Endothelial cell (in vitro differentiated cells): Measurements from ENCODE around the gene ZNF593. TPM values are rescaled to one million over a fixed set of nuclear protein-coding genes. Genes with fewer than 3 reads are reported as not detected.

ENCODE experiments used
- DNase-seq: peaks from one replicate; pipeline ENCODE4 v3.0.0; 2021; ENCODE audit warnings: low spot score
- H3K27ac Mint-ChIP-seq: one replicate; pipeline ENCODE4 v1.8.0; 2021; ENCODE audit warnings: mixed read lengths, inconsistent platforms; ENCODE audit not compliant: unreplicated experiment
- H3K27me3 Mint-ChIP-seq: one replicate; pipeline ENCODE4 v1.8.0; 2021; ENCODE audit warnings: mild to moderate bottlenecking, moderate library complexity, mixed read lengths, inconsistent platforms; ENCODE audit not compliant: unreplicated experiment
- H3K36me3 Mint-ChIP-seq: one replicate; pipeline ENCODE4 v1.8.0; 2021; ENCODE audit warnings: mild to moderate bottlenecking, low read depth, mixed read lengths, inconsistent platforms; ENCODE audit not compliant: unreplicated experiment
- H3K4me1 Mint-ChIP-seq: one replicate; pipeline ENCODE4 v1.8.0; 2021; ENCODE audit warnings: mild to moderate bottlenecking, mixed read lengths, inconsistent platforms; ENCODE audit not compliant: unreplicated experiment
- H3K4me3 Mint-ChIP-seq: one replicate; pipeline ENCODE4 v1.8.0; 2021; ENCODE audit warnings: mild to moderate bottlenecking, mixed read lengths, inconsistent platforms; ENCODE audit not compliant: unreplicated experiment
- H3K9me3 Mint-ChIP-seq: one replicate; pipeline ENCODE4 v1.8.0; 2021; ENCODE audit warnings: mixed read lengths, inconsistent platforms; ENCODE audit not compliant: unreplicated experiment
- total RNA-seq: library from RNA; stranded (reverse); fragmentation: NEBNext Ultra II Directional; extraction: Animal tissue kit (Norgen Biotek cat#: 25700); gene quantifications from one replicate; pipeline ENCODE4 v1.2.1, GENCODE V29; 2021; ENCODE audit not compliant: unreplicated experiment
- TF ChIP-seq, protein P1 (sequence below): fragments of 200-600 bp; sonication (generic); IDR thresholded peaks from one replicate; pipeline ENCODE4 v1.5.0; 2021; ENCODE audit warnings: antibody characterized with exemption; ENCODE audit not compliant: unreplicated experiment

ZNF593 gene
- total RNA-seq, 1 donor from 2014 or later: 17.9 TPM

DNA sequence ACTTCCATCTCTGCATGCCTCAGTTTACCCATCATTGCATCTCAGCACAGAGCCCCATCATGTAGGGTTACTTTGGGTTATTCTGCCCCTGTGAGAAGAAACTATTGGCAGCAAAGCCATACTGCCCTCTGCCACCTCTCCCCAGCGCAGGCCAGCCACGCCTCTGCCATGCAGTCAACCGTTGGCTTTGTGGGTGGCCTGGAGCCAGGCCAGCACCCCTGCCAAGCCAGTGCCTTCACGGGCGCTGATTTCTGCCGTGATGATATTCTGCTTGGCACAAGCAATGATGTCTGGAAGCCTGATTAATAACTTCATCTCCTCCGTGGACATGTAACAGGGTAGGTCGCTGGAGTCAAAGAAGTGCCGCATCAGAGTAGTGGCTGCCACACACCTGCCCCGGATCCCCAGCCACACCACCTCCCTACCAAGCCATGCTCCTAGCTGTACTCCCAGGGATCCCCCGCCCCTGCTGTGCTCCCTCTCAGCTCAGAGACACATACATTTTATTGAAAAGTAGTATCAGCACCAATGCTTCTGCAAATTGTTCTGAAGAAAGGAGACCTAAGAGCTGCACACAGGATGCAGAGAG is 49.3 kb downstream of the ZNF593 start:
- Mint-ChIP-seq H3K27me3 (no peaks in the 10 kb centered on the region), H3K4me3 (no peak overlapping the region), H3K4me1 (peaks cover 2% of the 10 kb centered on the region), H3K36me3 (no peaks in the 10 kb centered on the region), H3K27ac (no peak overlapping the region), H3K9me3 (no peaks in the 10 kb centered on the region)
- TF ChIP-seq, protein P1, sequence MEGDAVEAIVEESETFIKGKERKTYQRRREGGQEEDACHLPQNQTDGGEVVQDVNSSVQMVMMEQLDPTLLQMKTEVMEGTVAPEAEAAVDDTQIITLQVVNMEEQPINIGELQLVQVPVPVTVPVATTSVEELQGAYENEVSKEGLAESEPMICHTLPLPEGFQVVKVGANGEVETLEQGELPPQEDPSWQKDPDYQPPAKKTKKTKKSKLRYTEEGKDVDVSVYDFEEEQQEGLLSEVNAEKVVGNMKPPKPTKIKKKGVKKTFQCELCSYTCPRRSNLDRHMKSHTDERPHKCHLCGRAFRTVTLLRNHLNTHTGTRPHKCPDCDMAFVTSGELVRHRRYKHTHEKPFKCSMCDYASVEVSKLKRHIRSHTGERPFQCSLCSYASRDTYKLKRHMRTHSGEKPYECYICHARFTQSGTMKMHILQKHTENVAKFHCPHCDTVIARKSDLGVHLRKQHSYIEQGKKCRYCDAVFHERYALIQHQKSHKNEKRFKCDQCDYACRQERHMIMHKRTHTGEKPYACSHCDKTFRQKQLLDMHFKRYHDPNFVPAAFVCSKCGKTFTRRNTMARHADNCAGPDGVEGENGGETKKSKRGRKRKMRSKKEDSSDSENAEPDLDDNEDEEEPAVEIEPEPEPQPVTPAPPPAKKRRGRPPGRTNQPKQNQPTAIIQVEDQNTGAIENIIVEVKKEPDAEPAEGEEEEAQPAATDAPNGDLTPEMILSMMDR: no peak
- no peak for DNase-seq

Other genes starting within 250 kb of the ZNF593 start
- 13.4 TPM for gene PAFAH2, start 171.8 kb upstream of the ZNF593 start, total RNA-seq
- 1.8 TPM for gene EXTL1, start 148.1 kb upstream of the ZNF593 start, total RNA-seq
- gene SLC30A2, start 123.8 kb upstream of the ZNF593 start, total RNA-seq: not detected
- gene TRIM63, start 102.3 kb upstream of the ZNF593 start, total RNA-seq: not detected
- 6.8 TPM for gene PDIK1L, start 58.1 kb upstream of the ZNF593 start, total RNA-seq
- 13.5 TPM for gene FAM110D, start 10.8 kb upstream of the ZNF593 start, total RNA-seq
- gene C1orf232, start 945 bp upstream of the ZNF593 start, total RNA-seq: not detected
- gene ZNF593OS, start 1.9 kb downstream of the ZNF593 start, total RNA-seq: not detected
- gene CNKSR1, start 7.6 kb downstream of the ZNF593 start, total RNA-seq: 10.0 TPM
- gene CATSPER4, start 20.7 kb downstream of the ZNF593 start, total RNA-seq: not detected
- 9.7 TPM for gene CEP85, start 64.3 kb downstream of the ZNF593 start, total RNA-seq
- 226 TPM for gene SH3BGRL3, start 110.2 kb downstream of the ZNF593 start, total RNA-seq
- 16.0 TPM for gene UBXN11, start 136.7 kb downstream of the ZNF593 start, total RNA-seq
- gene CD52, start 148.1 kb downstream of the ZNF593 start, total RNA-seq: 21.8 TPM
- 1.4 TPM for gene CRYBG2, start 184.2 kb downstream of the ZNF593 start, total RNA-seq
- not detected for gene ZNF683, start 202.8 kb downstream of the ZNF593 start, total RNA-seq
- 107 TPM for gene LIN28A, start 240.9 kb downstream of the ZNF593 start, total RNA-seq